SK-N-SH treated with all-trans-retinoic acid at 6 μM for 48 hours (cell line): ENCODE data around the gene GTPBP3.

ENCODE experiments used
- ATAC-seq: fragments of 200-7000 bp; cut with Tn5 transposase; 3 replicates; pipeline ENCODE4 v1.9.1; 2020; ENCODE audit warnings: mild to moderate bottlenecking, moderate library complexity
- ARNTL ChIP-seq: fragments of 450-650 bp; formaldehyde crosslinking; IDR thresholded peaks from 2 replicates; pipeline ENCODE4 v1.5.0; 2020; ENCODE audit warnings: low read depth, mild to moderate bottlenecking, moderate library complexity, borderline replicate concordance
- BACH2 ChIP-seq: fragments of 250-450 bp; sonication (Bioruptor Pico); IDR thresholded peaks from 2 replicates; pipeline ENCODE4 v1.9.0; 2021; ENCODE audit warnings: mild to moderate bottlenecking, borderline replicate concordance
- ESRRG ChIP-seq: fragments of 250-450 bp; sonication (Bioruptor Pico); IDR thresholded peaks from 2 replicates; pipeline ENCODE4 v1.6.1; 2021; ENCODE audit warnings: mild to moderate bottlenecking
- GLIS3 ChIP-seq: fragments of 250-450 bp; sonication (Bioruptor Pico); IDR thresholded peaks from 2 replicates; pipeline ENCODE4 v1.5.0; 2020; ENCODE audit warnings: mild to moderate bottlenecking, moderate library complexity
- ISL1 ChIP-seq: fragments of 250-450 bp; sonication (Bioruptor Pico); IDR thresholded peaks from 2 replicates; pipeline ENCODE4 v2.1.2; 2022; ENCODE audit warnings: mild to moderate bottlenecking, moderate library complexity
- OSR1 ChIP-seq: fragments of 250-450 bp; sonication (Bioruptor Pico); IDR thresholded peaks from 2 replicates; pipeline ENCODE4 v1.8.0; 2022; ENCODE audit warnings: moderate library complexity, mild to moderate bottlenecking, inconsistent platforms
- PPARA ChIP-seq: fragments of 250-450 bp; sonication (Bioruptor Pico); IDR thresholded peaks from 2 replicates; pipeline ENCODE4 v1.5.0; 2020; ENCODE audit warnings: mild to moderate bottlenecking, borderline replicate concordance
- RARB ChIP-seq: fragments of 250-450 bp; sonication (Bioruptor Pico); IDR thresholded peaks from 2 replicates; pipeline ENCODE4 v1.8.0; 2021; ENCODE audit warnings: mild to moderate bottlenecking, moderate library complexity
- SNAI2 ChIP-seq: fragments of 250-450 bp; sonication (Bioruptor Pico); IDR thresholded peaks from 2 replicates; pipeline ENCODE4 v1.5.0; 2020; ENCODE audit warnings: mild to moderate bottlenecking, moderate library complexity
- TCF4 ChIP-seq: fragments of 250-450 bp; sonication (Bioruptor Pico); IDR thresholded peaks from 2 replicates; pipeline ENCODE4 v1.8.0; 2021; ENCODE audit warnings: mild to moderate bottlenecking, moderate library complexity, borderline replicate concordance
- TOX ChIP-seq: fragments of 250-450 bp; sonication (Bioruptor Pico); IDR thresholded peaks from 2 replicates; pipeline ENCODE4 v1.8.0; 2021; ENCODE audit warnings: mild to moderate bottlenecking, moderate library complexity, borderline replicate concordance
- ZC3H10 ChIP-seq: fragments of 250-450 bp; sonication (Bioruptor Pico); IDR thresholded peaks from 2 replicates; pipeline ENCODE4 v1.5.1; 2021; ENCODE audit warnings: mild to moderate bottlenecking, moderate library complexity
- ZFP3 ChIP-seq: fragments of 250-450 bp; sonication (Bioruptor Pico); IDR thresholded peaks from 2 replicates; pipeline ENCODE4 v1.5.0; 2020; ENCODE audit warnings: mild to moderate bottlenecking, moderate library complexity
- ZFP30 ChIP-seq: fragments of 450-650 bp; formaldehyde crosslinking; IDR thresholded peaks from 2 replicates; pipeline ENCODE4 v1.5.0; 2022; ENCODE audit warnings: mild to moderate bottlenecking, moderate library complexity
- ZNF565 ChIP-seq: fragments of 450-650 bp; formaldehyde crosslinking; conservative IDR thresholded peaks from 2 replicates; pipeline ENCODE4 v1.5.0; 2020; ENCODE audit warnings: low read depth, mild to moderate bottlenecking, moderate library complexity
- ZNF70 ChIP-seq: fragments of 450-650 bp; formaldehyde crosslinking; IDR thresholded peaks from 2 replicates; pipeline ENCODE4 v1.5.0; 2020; ENCODE audit warnings: mild to moderate bottlenecking, moderate library complexity
- ZNF8 ChIP-seq: fragments of 450-650 bp; formaldehyde crosslinking; IDR thresholded peaks from 2 replicates; pipeline ENCODE4 v1.5.0; 2020; ENCODE audit warnings: mild to moderate bottlenecking, moderate library complexity
- TF ChIP-seq, protein P1 (sequence below): fragments of 250-450 bp; sonication (Bioruptor Pico); IDR thresholded peaks from 2 replicates; pipeline ENCODE4 v1.8.0; 2020; ENCODE audit warnings: mild to moderate bottlenecking, moderate library complexity, borderline replicate concordance
- TF ChIP-seq, protein P2 (sequence below): fragments of 250-450 bp; sonication (Bioruptor Pico); IDR thresholded peaks from 2 replicates; pipeline ENCODE4 v1.5.1; 2020; ENCODE audit warnings: low read depth, mild to moderate bottlenecking, moderate library complexity
- TF ChIP-seq, protein P3 (sequence below): fragments of 250-450 bp; sonication (Bioruptor Pico); IDR thresholded peaks from 2 replicates; pipeline ENCODE4 v1.5.1; 2021; ENCODE audit warnings: mild to moderate bottlenecking, moderate library complexity
- TF ChIP-seq, protein P4 (sequence below): fragments of 250-450 bp; sonication (Bioruptor Pico); IDR thresholded peaks from 2 replicates; pipeline ENCODE4 v1.8.0; 2021; ENCODE audit warnings: low read depth, mild to moderate bottlenecking, moderate library complexity, borderline replicate concordance

GTPBP3 gene

DNA sequence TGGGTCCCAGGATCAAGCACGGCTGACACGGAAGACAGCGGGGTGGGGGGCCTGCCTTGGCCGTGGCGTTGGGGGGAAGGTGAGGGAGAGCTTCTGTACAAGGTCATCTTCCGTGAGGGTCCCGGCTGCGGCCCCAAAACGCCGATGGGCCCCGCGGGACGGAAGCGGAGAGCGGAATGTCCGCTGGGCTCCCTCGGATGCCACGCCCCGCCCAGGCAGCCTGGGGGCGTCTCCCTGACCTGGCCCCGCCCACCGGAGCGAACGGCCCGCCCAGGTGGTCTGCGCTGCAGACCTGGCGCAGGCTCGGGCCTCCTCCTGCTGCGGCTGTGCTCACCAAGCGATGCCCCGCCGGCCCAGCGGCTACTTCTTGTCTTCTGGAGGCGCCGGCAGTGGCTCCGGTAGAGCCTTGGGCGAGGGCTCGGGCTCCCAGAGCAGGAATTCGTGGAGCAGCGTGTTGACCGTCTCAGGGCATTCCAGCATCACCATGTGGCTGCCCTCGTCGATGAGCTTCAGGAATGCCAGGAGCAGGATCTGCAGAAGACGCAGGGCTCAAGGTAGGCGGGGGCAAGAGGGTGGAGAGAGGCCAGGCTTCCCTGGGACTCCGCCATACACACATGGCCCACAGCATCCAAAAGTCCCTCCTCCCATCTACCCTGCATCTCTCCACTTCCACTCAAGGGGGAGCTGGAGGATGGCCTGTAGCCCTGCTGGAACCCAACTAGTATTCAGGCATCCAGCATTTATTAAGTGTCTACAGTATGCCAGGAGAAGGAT is 44.9 kb upstream of the GTPBP3 start:
- ATAC-seq: peak; percentile 91
- TF ChIP-seq, protein P1, sequence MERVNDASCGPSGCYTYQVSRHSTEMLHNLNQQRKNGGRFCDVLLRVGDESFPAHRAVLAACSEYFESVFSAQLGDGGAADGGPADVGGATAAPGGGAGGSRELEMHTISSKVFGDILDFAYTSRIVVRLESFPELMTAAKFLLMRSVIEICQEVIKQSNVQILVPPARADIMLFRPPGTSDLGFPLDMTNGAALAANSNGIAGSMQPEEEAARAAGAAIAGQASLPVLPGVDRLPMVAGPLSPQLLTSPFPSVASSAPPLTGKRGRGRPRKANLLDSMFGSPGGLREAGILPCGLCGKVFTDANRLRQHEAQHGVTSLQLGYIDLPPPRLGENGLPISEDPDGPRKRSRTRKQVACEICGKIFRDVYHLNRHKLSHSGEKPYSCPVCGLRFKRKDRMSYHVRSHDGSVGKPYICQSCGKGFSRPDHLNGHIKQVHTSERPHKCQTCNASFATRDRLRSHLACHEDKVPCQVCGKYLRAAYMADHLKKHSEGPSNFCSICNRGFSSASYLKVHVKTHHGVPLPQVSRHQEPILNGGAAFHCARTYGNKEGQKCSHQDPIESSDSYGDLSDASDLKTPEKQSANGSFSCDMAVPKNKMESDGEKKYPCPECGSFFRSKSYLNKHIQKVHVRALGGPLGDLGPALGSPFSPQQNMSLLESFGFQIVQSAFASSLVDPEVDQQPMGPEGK: no peak
- TF ChIP-seq TCF4: no peak
- TF ChIP-seq ISL1 (CRISPR knock-in tag): no peak
- TF ChIP-seq ZFP3: no peak
- TF ChIP-seq, protein P2, sequence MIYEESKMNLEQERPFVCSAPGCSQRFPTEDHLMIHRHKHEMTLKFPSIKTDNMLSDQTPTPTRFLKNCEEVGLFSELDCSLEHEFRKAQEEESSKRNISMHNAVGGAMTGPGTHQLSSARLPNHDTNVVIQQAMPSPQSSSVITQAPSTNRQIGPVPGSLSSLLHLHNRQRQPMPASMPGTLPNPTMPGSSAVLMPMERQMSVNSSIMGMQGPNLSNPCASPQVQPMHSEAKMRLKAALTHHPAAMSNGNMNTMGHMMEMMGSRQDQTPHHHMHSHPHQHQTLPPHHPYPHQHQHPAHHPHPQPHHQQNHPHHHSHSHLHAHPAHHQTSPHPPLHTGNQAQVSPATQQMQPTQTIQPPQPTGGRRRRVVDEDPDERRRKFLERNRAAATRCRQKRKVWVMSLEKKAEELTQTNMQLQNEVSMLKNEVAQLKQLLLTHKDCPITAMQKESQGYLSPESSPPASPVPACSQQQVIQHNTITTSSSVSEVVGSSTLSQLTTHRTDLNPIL (CRISPR knock-in tag): no peak
- TF ChIP-seq TOX (CRISPR knock-in tag): no peak
- no peak for TF ChIP-seq ARNTL (CRISPR knock-in tag)
- TF ChIP-seq, protein P3, sequence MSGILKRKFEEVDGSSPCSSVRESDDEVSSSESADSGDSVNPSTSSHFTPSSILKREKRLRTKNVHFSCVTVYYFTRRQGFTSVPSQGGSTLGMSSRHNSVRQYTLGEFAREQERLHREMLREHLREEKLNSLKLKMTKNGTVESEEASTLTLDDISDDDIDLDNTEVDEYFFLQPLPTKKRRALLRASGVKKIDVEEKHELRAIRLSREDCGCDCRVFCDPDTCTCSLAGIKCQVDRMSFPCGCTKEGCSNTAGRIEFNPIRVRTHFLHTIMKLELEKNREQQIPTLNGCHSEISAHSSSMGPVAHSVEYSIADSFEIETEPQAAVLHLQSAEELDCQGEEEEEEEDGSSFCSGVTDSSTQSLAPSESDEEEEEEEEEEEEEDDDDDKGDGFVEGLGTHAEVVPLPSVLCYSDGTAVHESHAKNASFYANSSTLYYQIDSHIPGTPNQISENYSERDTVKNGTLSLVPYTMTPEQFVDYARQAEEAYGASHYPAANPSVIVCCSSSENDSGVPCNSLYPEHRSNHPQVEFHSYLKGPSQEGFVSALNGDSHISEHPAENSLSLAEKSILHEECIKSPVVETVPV (CRISPR knock-in tag): no peak
- no peak for TF ChIP-seq ZC3H10 (CRISPR knock-in tag)
- TF ChIP-seq BACH2 (CRISPR knock-in tag): no peak
- no peak for TF ChIP-seq ZNF565 (CRISPR knock-in tag)
- no peak for TF ChIP-seq OSR1 (CRISPR knock-in tag)
- TF ChIP-seq ZNF70 (CRISPR knock-in tag): no peak
- TF ChIP-seq ZFP30 (CRISPR knock-in tag): no peak
- TF ChIP-seq GLIS3 (CRISPR knock-in tag): no peak
- no peak for TF ChIP-seq ZNF8 (CRISPR knock-in tag)
- no peak for TF ChIP-seq PPARA
- no peak for TF ChIP-seq ESRRG (CRISPR knock-in tag)
- TF ChIP-seq RARB (CRISPR knock-in tag): no peak
- no peak for TF ChIP-seq SNAI2 (CRISPR knock-in tag)

DNA sequence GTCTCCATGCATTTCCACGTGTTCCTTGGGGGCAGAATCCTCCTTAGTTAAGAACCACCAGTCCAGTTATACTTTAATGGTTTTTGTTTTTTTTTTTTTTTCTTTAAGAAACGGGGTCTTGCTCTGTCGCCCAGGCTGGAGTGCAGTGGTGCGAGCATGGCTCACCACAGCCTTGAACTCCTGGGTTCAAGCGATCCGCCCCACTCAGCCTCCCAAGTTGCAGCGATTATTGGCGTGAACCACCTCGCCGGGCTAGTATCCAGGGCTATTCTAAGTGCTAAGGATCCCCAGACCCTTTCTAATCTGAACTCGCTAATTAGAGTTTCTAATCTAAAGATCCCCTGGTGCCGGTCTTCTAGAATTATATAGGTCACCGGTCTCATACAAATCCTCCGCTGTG is 43.7 kb upstream of the GTPBP3 start:
- ATAC-seq: no peak
- TF ChIP-seq GLIS3 (CRISPR knock-in tag): no peak
- TF ChIP-seq ESRRG (CRISPR knock-in tag): no peak
- TF ChIP-seq, protein P4, sequence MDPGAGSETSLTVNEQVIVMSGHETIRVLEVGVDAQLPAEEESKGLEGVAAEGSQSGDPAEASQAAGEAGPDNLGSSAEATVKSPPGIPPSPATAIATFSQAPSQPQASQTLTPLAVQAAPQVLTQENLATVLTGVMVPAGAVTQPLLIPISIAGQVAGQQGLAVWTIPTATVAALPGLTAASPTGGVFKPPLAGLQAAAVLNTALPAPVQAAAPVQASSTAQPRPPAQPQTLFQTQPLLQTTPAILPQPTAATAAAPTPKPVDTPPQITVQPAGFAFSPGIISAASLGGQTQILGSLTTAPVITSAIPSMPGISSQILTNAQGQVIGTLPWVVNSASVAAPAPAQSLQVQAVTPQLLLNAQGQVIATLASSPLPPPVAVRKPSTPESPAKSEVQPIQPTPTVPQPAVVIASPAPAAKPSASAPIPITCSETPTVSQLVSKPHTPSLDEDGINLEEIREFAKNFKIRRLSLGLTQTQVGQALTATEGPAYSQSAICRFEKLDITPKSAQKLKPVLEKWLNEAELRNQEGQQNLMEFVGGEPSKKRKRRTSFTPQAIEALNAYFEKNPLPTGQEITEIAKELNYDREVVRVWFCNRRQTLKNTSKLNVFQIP (CRISPR knock-in tag): no peak
- TF ChIP-seq, protein P2 (CRISPR knock-in tag): no peak
- TF ChIP-seq, protein P1: no peak
- TF ChIP-seq ZFP30 (CRISPR knock-in tag): no peak
- no peak for TF ChIP-seq BACH2 (CRISPR knock-in tag)
- no peak for TF ChIP-seq PPARA
- no peak for TF ChIP-seq ZC3H10 (CRISPR knock-in tag)
- no peak for TF ChIP-seq TCF4
- TF ChIP-seq ARNTL (CRISPR knock-in tag): no peak
- no peak for TF ChIP-seq TOX (CRISPR knock-in tag)
- TF ChIP-seq, all 23 proteins: peak for 0
